ENCODE measurements around the gene PHLDB2.

DNA sequence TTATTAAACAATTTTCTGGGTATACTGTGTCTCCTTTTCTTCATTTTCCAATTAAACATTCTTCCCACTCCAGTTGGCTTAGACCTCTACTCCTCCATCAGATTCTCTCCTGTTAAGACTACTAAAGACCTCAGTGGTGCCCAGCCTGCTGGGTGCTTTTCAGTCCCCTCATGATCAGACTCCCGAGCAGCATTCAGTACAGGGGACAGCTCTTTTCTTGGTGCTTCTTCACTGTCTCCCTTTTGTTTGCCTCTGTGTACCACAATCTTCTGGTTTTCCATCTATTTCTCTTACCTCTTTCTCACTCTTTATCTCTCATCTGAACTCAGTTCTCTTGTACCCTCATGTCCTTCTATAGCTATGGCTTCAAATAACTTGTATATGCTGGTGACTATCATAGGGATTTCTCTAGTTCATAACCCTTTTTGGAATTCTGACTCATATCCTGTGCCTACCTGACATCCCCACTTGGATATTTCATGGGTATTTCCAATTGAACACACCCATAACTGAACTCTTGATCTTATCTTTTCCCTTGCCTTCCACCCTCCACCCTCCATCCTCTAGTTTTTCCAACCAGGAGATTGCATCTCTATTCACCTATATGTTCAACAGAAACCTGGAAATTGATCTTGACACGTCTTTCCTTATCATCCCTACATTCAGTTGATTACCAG, 64.2 kb downstream of the PHLDB2 start:
- TF ChIP-seq, protein P1, sequence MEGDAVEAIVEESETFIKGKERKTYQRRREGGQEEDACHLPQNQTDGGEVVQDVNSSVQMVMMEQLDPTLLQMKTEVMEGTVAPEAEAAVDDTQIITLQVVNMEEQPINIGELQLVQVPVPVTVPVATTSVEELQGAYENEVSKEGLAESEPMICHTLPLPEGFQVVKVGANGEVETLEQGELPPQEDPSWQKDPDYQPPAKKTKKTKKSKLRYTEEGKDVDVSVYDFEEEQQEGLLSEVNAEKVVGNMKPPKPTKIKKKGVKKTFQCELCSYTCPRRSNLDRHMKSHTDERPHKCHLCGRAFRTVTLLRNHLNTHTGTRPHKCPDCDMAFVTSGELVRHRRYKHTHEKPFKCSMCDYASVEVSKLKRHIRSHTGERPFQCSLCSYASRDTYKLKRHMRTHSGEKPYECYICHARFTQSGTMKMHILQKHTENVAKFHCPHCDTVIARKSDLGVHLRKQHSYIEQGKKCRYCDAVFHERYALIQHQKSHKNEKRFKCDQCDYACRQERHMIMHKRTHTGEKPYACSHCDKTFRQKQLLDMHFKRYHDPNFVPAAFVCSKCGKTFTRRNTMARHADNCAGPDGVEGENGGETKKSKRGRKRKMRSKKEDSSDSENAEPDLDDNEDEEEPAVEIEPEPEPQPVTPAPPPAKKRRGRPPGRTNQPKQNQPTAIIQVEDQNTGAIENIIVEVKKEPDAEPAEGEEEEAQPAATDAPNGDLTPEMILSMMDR (IDR thresholded peaks at IDR 0.05) = no peak
- no peak for TF ChIP-seq POLR2A (IDR thresholded peaks at IDR 0.05)

All from lower leg skin (tissue), 3 donors.